Liver (tissue), 9 donors: Measurements from ENCODE around the gene ATP11A. TPM values are rescaled to one million over a fixed set of nuclear protein-coding genes. Genes with fewer than 3 reads are reported as not detected.

Source experiments
- DNase-seq: peaks from one replicate; pipeline ENCODE4 v3.0.0-alpha.2; 2017; ENCODE audit warnings: low spot score
- H3K27ac ChIP-seq, 2 donors: one replicate each; pipeline ENCODE4 v1.7.0; 2013; ENCODE audit warnings: inconsistent platforms in 2 of 2, low read length in 2 of 2, control low read depth in 1 of 2, low read depth in 1 of 2, mild to moderate bottlenecking in 1 of 2
- H3K27me3 ChIP-seq, 4 donors: one replicate each; pipeline versions ENCODE4 v1.6.1 to v1.7.0; 2013; ENCODE audit warnings: low read length in 3 of 4, inconsistent platforms in 1 of 4, mild to moderate bottlenecking in 1 of 4, moderate library complexity in 1 of 4; ENCODE audit not compliant: control insufficient read depth in 4 of 4, insufficient read depth in 4 of 4
- H3K36me3 ChIP-seq, 4 donors: one replicate each; pipeline versions ENCODE4 v1.6.1 to v1.7.0; 2013; ENCODE audit warnings: low read length in 3 of 4, mild to moderate bottlenecking in 3 of 4, low read depth in 1 of 4, moderate library complexity in 1 of 4; ENCODE audit not compliant: control insufficient read depth in 4 of 4, insufficient read depth in 3 of 4
- H3K4me1 ChIP-seq, 4 donors: one replicate each; pipeline versions ENCODE4 v1.6.1 to v1.7.0; 2013; ENCODE audit warnings: low read length in 3 of 4, mild to moderate bottlenecking in 3 of 4, moderate library complexity in 1 of 4; ENCODE audit not compliant: control insufficient read depth in 4 of 4, insufficient read depth in 4 of 4
- H3K4me3 ChIP-seq, 3 donors: one replicate each; pipeline versions ENCODE4 v1.6.1 to v1.7.0; 2013; ENCODE audit warnings: low read length in 3 of 3, control low read depth in 1 of 3, low read depth in 1 of 3, mild to moderate bottlenecking in 1 of 3
- H3K9ac ChIP-seq, 2 donors: one replicate each; pipeline ENCODE4 v1.7.0; 2013; ENCODE audit warnings: low read length in 2 of 2, mild to moderate bottlenecking in 2 of 2, moderate library complexity in 2 of 2, control low read depth in 1 of 2, low read depth in 1 of 2
- H3K9me3 ChIP-seq, 4 donors: one replicate each; pipeline versions ENCODE4 v1.6.1 to v1.7.0; 2013; ENCODE audit warnings: low read length in 3 of 4; ENCODE audit not compliant: control insufficient read depth in 4 of 4
- ATF3 ChIP-seq: IDR thresholded peaks from 2 replicates; pipeline ENCODE4 v1.6.1; 2016; ENCODE audit warnings: antibody characterized with exemption
- CTCF ChIP-seq: fragments of 150-350 bp; IDR thresholded peaks from 2 replicates; pipeline ENCODE4 v1.5.1; 2017; ENCODE audit warnings: improper control_type of control experiment, low read depth, low read length; ENCODE audit not compliant: missing input control
- FOXA1 ChIP-seq: IDR thresholded peaks from 2 replicates; pipeline ENCODE4 v1.6.1; 2016; ENCODE audit warnings: antibody characterized with exemption
- FOXA2 ChIP-seq: IDR thresholded peaks from 2 replicates; pipeline ENCODE4 v1.6.1; 2016; ENCODE audit warnings: antibody characterized with exemption
- GABPA ChIP-seq, 2 donors: IDR thresholded peaks in 1 of 2; conservative IDR thresholded peaks in 1 of 2; 2 replicates each; pipeline ENCODE4 v1.6.1; 2016; ENCODE audit warnings: antibody characterized with exemption in 2 of 2, mild to moderate bottlenecking in 1 of 2, moderate library complexity in 1 of 2
- HNF4A ChIP-seq, 2 donors: conservative IDR thresholded peaks; 2 replicates each; pipeline ENCODE4 v1.6.1; 2016; ENCODE audit warnings: antibody characterized with exemption in 2 of 2, mild to moderate bottlenecking in 2 of 2
- HNF4G ChIP-seq: IDR thresholded peaks from 2 replicates; pipeline ENCODE4 v1.6.1; 2016; ENCODE audit warnings: antibody characterized with exemption
- JUND ChIP-seq, 2 donors: IDR thresholded peaks; 2 replicates each; pipeline ENCODE4 v1.6.1; 2016; ENCODE audit warnings: antibody characterized with exemption in 2 of 2
- MAX ChIP-seq: IDR thresholded peaks from 2 replicates; pipeline ENCODE4 v1.6.1; 2016; ENCODE audit warnings: antibody characterized with exemption
- NR2F2 ChIP-seq: IDR thresholded peaks from 2 replicates; pipeline ENCODE4 v1.6.1; 2016; ENCODE audit warnings: antibody characterized with exemption
- RAD21 ChIP-seq, 2 donors: IDR thresholded peaks; 2 replicates each; pipeline ENCODE4 v1.6.1; 2016; ENCODE audit warnings: antibody characterized with exemption in 2 of 2, mild to moderate bottlenecking in 2 of 2
- REST ChIP-seq: IDR thresholded peaks from 2 replicates; pipeline ENCODE4 v1.6.1; 2016; ENCODE audit warnings: antibody characterized with exemption, mild to moderate bottlenecking
- RXRA ChIP-seq, 2 donors: IDR thresholded peaks; 2 replicates each; pipeline ENCODE4 v1.6.1; 2017 to 2018; ENCODE audit warnings: antibody characterized with exemption in 2 of 2, mild to moderate bottlenecking in 1 of 2
- SP1 ChIP-seq: IDR thresholded peaks from 2 replicates; pipeline ENCODE4 v1.6.1; 2018; ENCODE audit warnings: antibody characterized with exemption, mild to moderate bottlenecking
- TAF1 ChIP-seq: conservative IDR thresholded peaks from 2 replicates; pipeline ENCODE4 v1.6.1; 2016; ENCODE audit warnings: antibody characterized with exemption, mild to moderate bottlenecking
- YY1 ChIP-seq: IDR thresholded peaks from 2 replicates; pipeline ENCODE4 v1.6.1; 2016; ENCODE audit warnings: antibody characterized with exemption, mild to moderate bottlenecking
- ZBTB33 ChIP-seq: IDR thresholded peaks from 2 replicates; pipeline ENCODE4 v1.6.1; 2016; ENCODE audit warnings: antibody characterized with exemption
- WGBS: extraction: QIAGEN DNeasy Blood & Tissue Kit; methylation state at CpG from one replicate; pipeline ENCODE4 v1.1.7; 2013; 5-methylcytosine and 5-hydroxymethylcytosine counted together
- polyA plus RNA-seq, 2 donors: library from polyadenylated mRNA; stranded (reverse) in 1 of 2; unstranded in 1 of 2; fragments of 200-250 nt in 1 of 2; fragments of >200 nt in 1 of 2; fragmentation: Nextera tagmentation in 1 of 2; extraction: Ambion mirVana in 1 of 2; gene quantifications; one replicate each; pipeline versions ENCODE4 v1.2.1 to v1.2.3, GENCODE V29; 2013 to 2015
- total RNA-seq, 2 donors: library from RNA; depleted of rRNA; stranded (reverse); fragments of >200 nt; gene quantifications; one replicate each; pipeline ENCODE4 v1.2.3, GENCODE V29; 2014
- donor health status: healthy.
- donor health status: healthy.
- donor health status: healthy.
- donor health status: healthy.
- donor health status: healthy.

The ATP11A gene
- total and polyA plus RNA-seq, 4 donors, result 8.7 to 27.9 (median 13.8) TPM

GRCh38 chr13:112870737-112871287, 181.0 kb downstream of the ATP11A start:
- TF ChIP-seq HNF4A (conservative IDR thresholded peaks at IDR 0.05), result no peak
- no peak for TF ChIP-seq HNF4G
- no peak for TF ChIP-seq JUND (IDR thresholded peaks at IDR 0.05)
- no peak for TF ChIP-seq RXRA (IDR thresholded peaks at IDR 0.05)
- TF ChIP-seq GABPA (IDR thresholded peaks at IDR 0.05 in 1 of 2, conservative IDR thresholded peaks at IDR 0.05 in 1 of 2), result no peak
- no peak for TF ChIP-seq ZBTB33
- TF ChIP-seq ATF3, result no peak
- TF ChIP-seq NR2F2, result no peak
- TF ChIP-seq TAF1, result no peak
- no peak for TF ChIP-seq MAX
- TF ChIP-seq YY1, result no peak
- TF ChIP-seq FOXA1, result no peak
- TF ChIP-seq FOXA2, result no peak
- TF ChIP-seq RAD21 (IDR thresholded peaks at IDR 0.05), result no peak
- no peak overlapping the region for H3K9ac ChIP-seq
- H3K4me3 ChIP-seq, result no peak overlapping the region
- WGBS, result 92% methylated on average over 28 of the region's 28 CpGs
- peaks cover 3 to 23% (median 5%) of the 10 kb centered on the region in 4 donors for H3K36me3 ChIP-seq
- DNase-seq, result no peak
- no peaks in the 10 kb centered on the region for H3K27me3 ChIP-seq
- H3K9me3 ChIP-seq, result no peaks in the 10 kb centered on the region
- H3K4me1 ChIP-seq, result no peaks in the 10 kb centered on the region
- no peak overlapping the region for H3K27ac ChIP-seq

- Histone ChIP-seq H3K36me3 (peaks cover 0 to 26% (median 7%) of the 10 kb centered on the region in 4 donors), H3K9ac (no peak overlapping the region), H3K4me3 (no peak overlapping the region), H3K27me3 (no peaks in the 10 kb centered on the region), H3K9me3 (no peaks in the 10 kb centered on the region), H3K27ac (no peak overlapping the region), H3K4me1 (no peaks in the 10 kb centered on the region)
- 97% methylated on average over 12 of the region's 12 CpGs for WGBS
- DNase-seq, result no peak
- no peak for TF ChIP-seq TAF1
- TF ChIP-seq FOXA2, result no peak
- TF ChIP-seq REST, result no peak
- TF ChIP-seq HNF4G, result no peak
- no peak for TF ChIP-seq RXRA (IDR thresholded peaks at IDR 0.05)
- no peak for TF ChIP-seq SP1
- TF ChIP-seq FOXA1, result no peak
- TF ChIP-seq ATF3, result no peak
- TF ChIP-seq CTCF, result no peak
- TF ChIP-seq JUND (IDR thresholded peaks at IDR 0.05), result no peak
- TF ChIP-seq MAX, result no peak
- no peak for TF ChIP-seq YY1
- no peak for TF ChIP-seq GABPA (IDR thresholded peaks at IDR 0.05 in 1 of 2, conservative IDR thresholded peaks at IDR 0.05 in 1 of 2)
- no peak for TF ChIP-seq RAD21 (IDR thresholded peaks at IDR 0.05)
- TF ChIP-seq HNF4A (conservative IDR thresholded peaks at IDR 0.05), result no peak
- no peak for TF ChIP-seq ZBTB33
These were observed 181.9 kb downstream of the ATP11A start for GRCh38 chr13:112871742-112872141.
